Stimulated activated CD4-positive, alpha-beta T cell treated with anti-CD3 and anti-CD28 coated beads, Interleukin-1b, Interleukin-23, amount 100 ng/mL, for 24 hours (primary cell): ENCODE measurements around the gene OLA1.

ENCODE experiments used
- DNase-seq, 4 experiments: peaks; one replicate each; pipeline ENCODE4 v3.0.0-alpha.2; 2020; ENCODE audit warnings: low read depth in 4 of 4, low spot score in 1 of 4

The OLA1 gene

DNA sequence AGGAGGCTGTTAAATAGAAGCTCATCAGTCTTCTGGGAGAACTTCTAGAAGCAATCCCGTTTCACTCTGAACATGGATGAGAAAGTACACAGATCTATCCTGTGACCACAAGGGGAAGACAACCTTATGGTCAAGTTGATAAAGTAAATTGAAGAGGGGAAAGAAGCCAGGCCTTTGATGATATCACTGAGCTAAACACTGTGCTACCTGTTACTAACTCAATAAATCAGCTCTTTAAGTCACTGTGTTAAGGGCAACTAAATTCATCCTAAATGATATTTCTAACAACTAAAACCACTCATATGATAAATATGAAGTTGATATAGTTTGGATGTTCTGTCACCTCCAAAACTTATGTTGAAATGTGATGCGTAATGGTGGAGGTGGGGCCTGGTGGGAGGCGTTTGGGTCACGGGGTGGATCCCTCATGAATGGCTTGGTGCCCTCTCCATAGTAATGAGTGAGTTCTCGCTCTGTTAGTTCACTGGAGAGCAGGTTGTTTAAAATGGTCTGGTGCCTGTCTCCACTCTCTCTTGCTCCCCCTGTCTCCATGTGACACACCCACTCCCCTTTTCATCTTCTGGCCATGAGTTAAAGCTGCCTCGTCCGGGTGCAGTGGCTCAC lies 23.6 kb downstream of the OLA1 start:
- no peak for DNase-seq

GRCh38 chr2:174224125-174224524 lies 24.2 kb downstream of the OLA1 start:
- no peak for DNase-seq

DNA sequence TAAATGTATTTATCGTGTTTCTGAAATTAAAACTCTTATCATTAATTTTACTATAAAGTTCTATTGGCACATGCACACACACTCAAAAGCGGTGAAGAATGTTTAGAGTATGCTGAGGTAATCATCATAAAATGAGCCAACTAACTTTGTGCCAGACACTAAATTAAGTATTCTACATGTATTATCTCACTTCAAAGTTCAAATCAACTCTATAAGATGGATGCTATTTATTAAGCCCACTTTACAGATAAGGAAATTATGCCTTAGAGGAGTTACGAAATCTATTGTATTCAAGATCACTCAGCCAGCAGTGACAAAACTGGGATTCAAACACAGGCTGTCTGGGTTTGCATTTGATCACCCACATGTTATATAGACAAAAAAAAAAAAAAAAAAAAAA lies 24.9 kb downstream of the OLA1 start:
- DNase-seq, result no peak

DNA sequence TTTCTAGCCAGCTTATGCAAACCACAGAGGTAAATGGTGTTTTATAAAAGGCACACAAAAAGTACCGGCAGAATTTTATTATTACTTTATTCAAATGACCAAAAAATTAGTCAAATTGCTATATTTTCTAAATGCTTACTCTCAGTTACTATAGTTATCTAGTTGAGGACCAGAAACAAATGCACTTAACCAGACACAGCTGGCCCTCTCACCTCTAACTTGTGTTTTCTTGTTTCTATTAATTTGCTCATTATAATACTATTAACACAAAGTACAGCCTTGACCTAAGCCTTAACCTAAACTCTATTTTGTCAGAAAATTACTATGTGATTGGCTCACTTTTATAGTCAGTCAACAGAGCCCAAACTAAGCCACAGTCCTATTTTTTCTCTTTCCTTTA lies 26.2 kb downstream of the OLA1 start:
- DNase-seq, result no peak

DNA sequence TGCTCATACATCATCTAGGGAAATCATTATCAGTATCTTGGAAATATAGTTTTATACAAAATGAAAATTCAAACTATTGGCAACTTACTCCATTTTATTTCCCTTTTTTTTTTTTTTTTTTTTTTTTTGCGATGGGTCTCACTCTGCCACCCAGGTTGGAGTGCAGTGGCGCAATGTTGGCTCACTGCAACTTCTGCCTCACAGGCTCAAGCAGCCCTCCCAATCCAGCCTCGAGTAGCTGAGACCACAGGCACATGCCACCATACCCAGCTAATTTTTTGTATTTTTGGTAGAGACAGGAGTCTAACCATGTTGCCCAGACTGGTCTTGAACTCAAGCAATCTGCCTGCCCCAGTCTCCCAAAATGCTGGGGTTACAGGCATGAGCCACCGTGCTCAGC lies 29.0 kb downstream of the OLA1 start:
- no peak for DNase-seq

- DNase-seq, result no peak
Observed at GRCh38 chr2:174218773-174219172, 29.6 kb downstream of the OLA1 start.

- no peak for DNase-seq
Observed at GRCh38 chr2:174217869-174218268, 30.5 kb downstream of the OLA1 start.

GRCh38 chr2:174211954-174212353 lies 36.4 kb downstream of the OLA1 start:
- no peak for DNase-seq

GRCh38 chr2:174210862-174211261 lies 37.5 kb downstream of the OLA1 start:
- no peak for DNase-seq

DNA sequence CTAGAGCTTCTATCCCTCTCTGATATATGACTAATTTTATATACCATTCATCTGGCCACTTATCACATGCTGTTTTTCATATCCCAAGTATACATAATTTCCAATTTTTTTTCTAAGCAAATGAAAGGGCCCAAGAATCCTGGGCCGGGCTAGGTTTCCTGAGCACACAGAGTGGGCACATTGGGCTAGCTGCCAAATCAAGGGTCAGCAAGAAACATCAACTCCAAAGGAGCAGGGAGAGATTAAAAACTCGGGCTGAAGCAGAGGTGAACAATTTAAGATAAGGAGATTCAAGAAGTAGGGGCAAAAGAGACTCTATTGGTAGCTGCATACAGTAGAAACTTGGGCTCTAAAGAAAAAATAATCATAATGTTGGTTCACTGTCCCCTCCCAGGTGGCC lies 39.0 kb downstream of the OLA1 start:
- DNase-seq, result no peak

DNA sequence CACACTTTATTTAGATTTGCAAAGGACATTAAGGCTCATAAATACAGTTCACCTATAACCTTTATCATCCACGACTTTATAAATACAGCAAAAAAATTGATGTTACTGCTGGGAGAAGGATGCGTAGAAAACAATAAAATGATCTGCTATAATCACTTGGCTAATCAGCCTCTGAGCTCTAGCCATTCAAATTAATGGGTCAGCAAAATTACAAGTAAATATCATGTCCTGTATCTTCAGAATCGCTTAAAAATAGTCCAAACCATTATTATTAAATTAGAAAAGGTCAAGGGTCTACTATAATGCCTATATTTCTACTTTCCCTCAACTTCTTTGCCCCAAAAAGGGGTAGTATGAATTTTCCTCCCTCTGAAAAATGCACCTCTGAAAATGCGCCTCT lies 40.3 kb downstream of the OLA1 start:
- no peak for DNase-seq

DNA sequence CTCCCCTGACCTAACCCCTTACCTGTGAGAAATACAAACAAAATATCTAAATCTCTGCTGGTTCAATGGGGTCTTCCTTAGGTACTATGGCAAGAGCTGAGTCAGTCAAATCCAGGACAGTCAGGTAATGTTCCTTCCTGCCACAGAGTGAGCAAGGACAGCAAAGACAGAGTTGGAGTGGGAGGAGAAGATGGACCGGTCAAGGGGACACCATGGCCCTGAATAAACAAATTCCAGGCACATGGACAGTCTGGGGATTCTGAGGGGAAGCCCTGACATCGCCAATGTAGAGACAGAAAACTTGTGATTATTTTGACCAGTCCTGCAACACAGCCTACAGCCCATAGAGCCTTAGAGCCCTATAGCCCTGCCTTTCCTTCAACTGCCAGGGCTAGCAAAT lies 42.8 kb downstream of the OLA1 start:
- no peak for DNase-seq

- DNase-seq, result no peak
Observed at GRCh38 chr2:174202188-174202587, 46.1 kb downstream of the OLA1 start.

GRCh38 chr2:174198846-174199564 lies 49.3 kb downstream of the OLA1 start:
- DNase-seq, result no peak

DNA sequence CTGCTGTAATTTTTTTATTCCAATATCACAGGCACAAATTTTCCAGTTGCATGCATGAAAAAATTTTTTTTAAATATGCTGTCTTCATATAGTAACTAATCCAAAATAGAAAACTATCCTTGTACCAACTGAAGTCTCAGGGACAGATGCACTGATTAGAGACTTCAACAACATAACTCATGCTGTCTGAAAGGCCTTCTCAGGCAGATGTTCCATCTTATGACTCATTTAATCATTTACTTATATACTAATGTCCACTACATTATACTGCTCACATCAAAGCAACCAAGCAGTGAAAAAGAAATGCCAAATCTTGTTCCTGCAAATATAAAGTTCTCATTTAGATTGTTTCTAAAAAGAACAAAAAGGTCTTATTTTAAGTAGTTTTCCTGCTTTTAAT lies 53.1 kb downstream of the OLA1 start:
- no peak for DNase-seq

GRCh38 chr2:174193737-174194136 lies 54.6 kb downstream of the OLA1 start:
- no peak for DNase-seq

DNA sequence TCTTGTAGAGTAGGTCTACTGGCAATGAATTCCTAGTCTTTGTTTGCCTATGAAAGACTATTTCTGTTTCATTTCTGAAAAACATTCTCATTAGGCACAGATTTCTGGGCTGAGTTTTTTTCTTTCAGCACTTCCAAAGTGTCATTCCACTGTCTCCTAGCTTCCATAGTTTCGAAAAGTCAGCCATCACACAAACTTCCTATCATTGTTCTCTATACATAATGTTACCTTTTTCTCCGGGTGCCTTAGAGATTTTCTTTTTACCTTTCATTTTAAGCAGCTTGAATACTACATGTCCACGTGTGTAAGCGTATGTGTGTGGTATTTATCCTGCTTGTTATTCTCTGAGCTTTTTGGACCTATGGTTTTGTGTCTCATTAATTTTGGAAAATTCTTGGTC lies 55.7 kb downstream of the OLA1 start:
- DNase-seq, result no peak

DNA sequence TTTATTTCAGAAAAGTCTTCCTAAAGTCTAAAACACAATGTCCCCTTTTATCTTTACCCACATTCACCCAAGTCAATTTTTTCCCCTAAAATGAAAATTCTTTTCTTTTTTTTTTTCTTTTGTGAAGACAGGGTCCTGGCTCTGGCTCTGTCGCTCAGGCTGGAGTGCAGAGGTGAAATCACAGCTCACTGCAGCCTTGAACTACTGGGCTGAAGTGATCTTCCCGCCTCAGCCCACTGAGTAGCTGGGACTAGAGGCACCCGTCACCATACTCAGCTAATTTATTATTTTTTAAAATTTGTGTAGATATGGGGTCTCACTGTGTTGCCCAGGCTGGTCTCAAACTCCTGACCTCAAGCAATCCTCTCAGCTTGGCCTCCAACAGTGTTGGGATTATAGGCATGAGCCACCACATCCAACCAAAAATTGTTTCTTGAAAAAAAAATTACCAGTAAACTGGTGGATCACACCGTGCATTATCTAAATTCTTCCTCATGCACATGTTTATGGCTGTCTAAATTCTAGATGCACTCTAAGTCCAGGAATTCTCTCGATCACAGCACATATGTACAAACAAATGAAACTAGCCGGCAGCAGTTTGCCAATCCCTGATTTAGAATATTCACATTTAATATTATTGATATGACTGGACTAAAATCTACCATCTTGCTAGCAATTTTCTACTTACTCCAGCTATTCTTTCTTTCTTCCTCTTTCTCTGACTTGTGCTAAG lies 56.8 kb downstream of the OLA1 start:
- no peak for DNase-seq

DNA sequence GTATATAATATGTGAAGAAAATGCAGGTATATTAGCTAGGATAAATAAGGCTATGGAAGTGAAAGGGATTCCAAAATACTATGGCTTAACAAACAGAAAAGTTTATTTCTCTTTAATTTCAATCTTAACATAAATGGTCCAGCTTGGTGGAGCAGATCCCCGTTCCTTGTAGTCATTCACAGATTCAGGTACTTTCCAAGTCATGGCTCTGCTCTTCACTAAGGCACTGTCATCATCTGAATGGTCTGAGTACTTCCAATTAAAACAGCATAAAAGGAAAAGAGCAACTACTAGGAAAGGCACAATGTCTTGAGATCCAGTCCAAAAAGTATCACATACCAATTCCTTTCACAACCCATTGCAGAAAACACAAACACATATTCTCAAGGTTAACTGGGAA lies 63.4 kb downstream of the OLA1 start:
- no peak for DNase-seq

- DNase-seq, result no peak
Observed at GRCh38 chr2:174184504-174184903, 63.8 kb downstream of the OLA1 start.

DNA sequence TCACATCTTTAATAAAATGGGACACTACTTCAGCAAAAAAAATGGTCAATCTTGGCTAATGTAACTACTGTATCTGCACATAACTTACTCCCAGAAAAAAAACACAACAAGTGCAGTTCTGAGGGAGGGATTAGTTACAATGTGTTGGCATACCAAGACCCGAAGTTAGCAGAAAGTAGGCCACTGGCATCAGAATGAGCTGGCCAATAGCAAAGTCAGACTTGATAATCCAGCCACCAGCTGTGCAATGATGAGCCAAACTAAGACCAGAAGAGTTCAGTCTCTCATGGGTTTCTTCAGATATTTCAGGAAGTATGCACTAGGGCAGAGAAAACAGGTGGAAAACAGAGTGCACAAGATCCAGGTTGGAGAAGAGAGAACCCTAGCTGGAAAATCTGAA lies 65.3 kb downstream of the OLA1 start:
- DNase-seq, result no peak

DNA sequence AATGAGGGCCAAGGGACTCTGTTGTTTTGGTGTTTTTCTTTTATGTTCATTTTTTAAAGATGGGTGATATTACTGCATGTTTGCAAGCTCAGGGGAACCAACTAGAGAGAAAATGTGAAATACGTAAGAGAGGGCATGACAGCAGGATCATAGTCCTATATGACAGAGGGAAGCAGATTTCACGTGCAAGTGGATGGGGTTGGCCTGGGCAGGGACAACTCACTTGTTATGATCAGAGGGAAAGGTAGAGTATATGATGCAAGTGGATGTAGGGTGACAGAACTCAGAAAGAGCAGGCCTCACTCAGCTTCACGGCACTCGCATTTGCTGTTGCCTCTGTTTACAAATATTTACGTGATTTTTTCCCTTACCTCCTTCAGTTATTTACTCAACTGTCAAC lies 67.0 kb downstream of the OLA1 start:
- DNase-seq, result no peak
